SJSA1 (cell line): ENCODE results near the gene ZNF138. TPM values are rescaled to one million over a fixed set of nuclear protein-coding genes. Genes with fewer than 3 reads are reported as not detected.
"Not testable (repeated sequence)": the region's sequence is repeated elsewhere in the genome, so short reads cannot be mapped to it uniquely, and the experiment has no call there.

Experiments used
- DNase-seq, 2 experiments: peaks; one replicate each; pipeline ENCODE4 v3.0.0-alpha.2; 2015 to 2020; ENCODE audit warnings: low spot score in 2 of 2, low read depth in 1 of 2
- H3K27ac ChIP-seq: fragments of 250-450 bp; sonication (Bioruptor Pico); 2 replicates; pipeline ENCODE4 v1.5.1; 2020; ENCODE audit warnings: mild to moderate bottlenecking, moderate library complexity
- H3K27me3 ChIP-seq: fragments of 250-450 bp; sonication (Bioruptor Pico); replicated peaks from 2 replicates; pipeline ENCODE4 v1.5.1; 2020; ENCODE audit warnings: mild to moderate bottlenecking, moderate library complexity
- H3K36me3 ChIP-seq: fragments of 250-450 bp; sonication (Bioruptor Pico); 2 replicates; pipeline ENCODE4 v1.5.1; 2020; ENCODE audit warnings: mild to moderate bottlenecking
- H3K4me1 ChIP-seq: fragments of 250-450 bp; sonication (Bioruptor Pico); replicated peaks from 2 replicates; pipeline ENCODE4 v1.6.1; 2021; ENCODE audit warnings: mild to moderate bottlenecking
- H3K4me3 ChIP-seq: fragments of 250-450 bp; sonication (Bioruptor Pico); 2 replicates; pipeline ENCODE4 v1.5.1; 2020; ENCODE audit warnings: mild to moderate bottlenecking
- H3K9me3 ChIP-seq: fragments of 250-450 bp; sonication (Bioruptor Pico); replicated peaks from 2 replicates; pipeline ENCODE4 v1.5.1; 2020; ENCODE audit warnings: mild to moderate bottlenecking
- total RNA-seq: library from RNA; depleted of rRNA; stranded (reverse); fragments of >200 nt; shearing (Covaris generic); gene quantifications from 2 replicates; pipeline ENCODE4 v1.2.3, GENCODE V29; 2014; rRNA removed

The ZNF138 gene
- total RNA-seq: 6.9 and 9.1 TPM in 2 replicates

DNA sequence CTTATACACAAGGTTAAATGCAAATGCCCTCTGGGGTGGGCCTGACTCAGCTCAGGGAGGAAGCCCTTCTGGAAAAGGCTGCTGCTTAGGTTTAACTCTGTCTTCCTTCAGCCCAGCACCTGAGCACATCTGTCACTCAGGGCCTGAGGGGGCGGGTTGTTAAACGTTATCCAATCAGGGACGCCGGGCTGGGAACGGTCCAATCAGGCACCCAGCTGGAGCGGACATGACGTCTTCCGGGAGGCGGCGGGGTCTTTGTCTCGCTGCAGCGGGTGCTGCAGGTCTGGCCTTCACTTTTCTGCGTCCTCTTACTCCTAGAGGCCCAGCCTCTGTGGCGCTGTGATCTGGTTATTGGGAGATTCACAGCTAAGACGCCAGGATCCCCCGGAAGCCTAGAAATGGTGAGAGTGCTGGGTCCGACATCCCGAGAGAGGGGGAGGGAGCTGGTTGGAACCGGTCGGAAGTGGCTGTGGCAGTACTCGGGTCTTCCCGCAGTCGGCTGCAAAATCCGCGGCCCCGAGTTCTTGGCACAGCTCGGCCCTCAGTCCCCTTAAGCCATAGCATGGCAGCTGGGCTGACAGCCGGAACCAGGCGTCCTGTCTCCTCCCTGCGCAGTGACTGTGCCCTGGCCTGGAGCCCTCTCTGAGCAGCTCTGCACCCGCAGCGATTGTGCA is at the start of gene ZNF138:
ZNF138 (plus strand) TSS at position 258 of the 674 bp plus-strand sequence; CDS start at position 399, 141 bp downstream.
- no peaks in the 10 kb centered on the region for H3K27me3 ChIP-seq
- peaks cover 6% of the 10 kb centered on the region for H3K36me3 ChIP-seq
- peak; percentile 90 to 93 for DNase-seq
- 0 out of 2 replicates have a peak, but pooled peaks cover 4% of the 10 kb centered on the region for H3K4me1 ChIP-seq
- H3K27ac ChIP-seq: peak within 1 kb of the TSS; percentile 62
- peak within 1 kb of the TSS; percentile 76 for H3K4me3 ChIP-seq
- H3K9me3 ChIP-seq: no peaks in the 10 kb centered on the region

DNA sequence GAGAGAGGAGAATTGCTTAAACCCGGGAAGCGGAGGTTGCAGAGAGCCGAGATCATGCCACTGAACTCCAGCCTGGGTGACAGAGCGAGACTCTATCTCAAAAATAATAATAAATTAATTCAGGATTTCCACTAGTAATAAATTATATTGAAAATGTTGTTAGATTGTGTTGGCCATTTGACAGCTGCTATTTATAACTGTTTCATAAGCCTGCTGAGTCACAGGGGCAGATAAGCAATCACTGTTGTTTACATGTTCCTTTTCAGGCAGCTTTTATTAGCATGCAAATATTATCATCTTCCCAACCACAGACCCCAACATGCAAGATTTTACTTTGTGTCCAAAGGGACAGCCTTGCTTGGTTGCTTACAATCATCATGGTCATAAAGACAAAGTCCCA is 49.5 kb upstream of the ZNF138 start:
- no peak overlapping the region for H3K27ac ChIP-seq
- H3K27me3 ChIP-seq: no peaks in the 10 kb centered on the region
- no peaks in the 10 kb centered on the region for H3K4me1 ChIP-seq
- H3K9me3 ChIP-seq: no peaks in the 10 kb centered on the region
- H3K36me3 ChIP-seq: no peaks in the 10 kb centered on the region
- no peak for DNase-seq
- H3K4me3 ChIP-seq: no peak overlapping the region

DNA sequence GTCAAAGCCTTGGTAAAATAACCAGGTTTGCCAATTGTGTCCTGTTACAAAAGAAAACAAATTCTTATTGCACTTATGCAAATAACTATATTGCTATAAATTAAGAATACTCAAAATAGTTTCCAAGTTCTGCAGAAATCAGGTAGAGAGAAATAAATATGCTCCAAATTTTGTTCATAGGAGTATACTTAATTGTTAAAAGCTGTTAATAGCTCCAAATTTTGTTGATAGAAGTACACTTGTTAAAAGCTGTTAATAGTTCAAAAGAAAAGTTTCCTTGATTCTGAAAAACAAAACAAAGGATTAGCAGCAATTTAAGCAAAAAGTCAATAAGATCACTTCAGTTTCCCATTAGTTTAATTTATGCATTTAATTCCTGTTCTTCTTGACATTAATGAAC is 46.4 kb upstream of the ZNF138 start:
- no peak for DNase-seq
- no peaks in the 10 kb centered on the region for H3K9me3 ChIP-seq
- H3K4me3 ChIP-seq: no peak overlapping the region
- no peak overlapping the region for H3K27ac ChIP-seq
- no peaks in the 10 kb centered on the region for H3K36me3 ChIP-seq
- H3K27me3 ChIP-seq: no peaks in the 10 kb centered on the region
- H3K4me1 ChIP-seq: no peaks in the 10 kb centered on the region

DNA sequence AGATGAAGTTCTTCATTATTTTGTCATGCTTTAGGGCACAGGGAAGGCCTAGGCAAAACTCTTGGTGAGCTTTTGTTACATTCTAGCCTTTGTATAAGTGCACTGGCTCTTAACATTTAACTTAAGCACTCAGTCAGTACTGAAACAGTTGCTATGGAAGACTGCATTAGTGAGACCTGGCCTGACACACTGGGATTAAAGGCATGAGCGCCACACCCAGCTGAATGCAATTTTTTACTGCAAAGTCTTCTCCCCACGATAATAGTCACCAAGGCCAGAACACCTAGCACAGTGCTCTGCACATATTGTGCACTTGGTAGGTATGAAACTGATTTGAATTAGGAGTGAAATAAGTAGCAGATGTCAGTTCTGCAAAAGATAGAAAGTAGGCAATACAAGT is 41.2 kb upstream of the ZNF138 start:
- Histone ChIP-seq H3K4me1 (no peaks in the 10 kb centered on the region), H3K27ac (no peak overlapping the region), H3K27me3 (no peaks in the 10 kb centered on the region), H3K9me3 (no peaks in the 10 kb centered on the region; the same call in 1 of the 2 replicates), H3K36me3 (no peaks in the 10 kb centered on the region), H3K4me3 (no peak overlapping the region)
- no peak for DNase-seq

DNA sequence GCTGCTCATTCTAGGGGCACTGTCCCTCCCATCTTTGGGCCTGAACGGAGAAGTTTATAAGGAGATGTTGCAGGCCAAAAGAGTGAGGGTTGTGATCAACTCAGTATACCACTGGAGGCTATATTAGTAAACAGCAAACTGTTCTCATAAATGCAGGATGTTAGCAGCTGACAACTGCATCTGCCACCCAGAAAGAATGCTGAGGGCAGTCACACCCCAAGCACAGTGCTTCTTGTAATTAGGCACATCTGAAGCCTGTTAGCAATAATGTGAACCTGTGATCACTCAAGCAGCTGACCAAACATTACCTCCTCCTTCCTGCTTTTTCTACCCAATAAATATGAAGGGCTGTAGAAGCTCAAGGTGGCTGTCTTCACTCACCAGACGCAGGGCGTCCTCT is 38.4 kb upstream of the ZNF138 start:
- H3K9me3 ChIP-seq: no peaks in the 10 kb centered on the region; the same call in 1 of the 2 replicates
- H3K4me1 ChIP-seq: no peaks in the 10 kb centered on the region
- no peaks in the 10 kb centered on the region for H3K27me3 ChIP-seq
- H3K36me3 ChIP-seq: no peaks in the 10 kb centered on the region
- H3K4me3 ChIP-seq: no peak overlapping the region
- DNase-seq: no peak
- H3K27ac ChIP-seq: no peak overlapping the region

DNA sequence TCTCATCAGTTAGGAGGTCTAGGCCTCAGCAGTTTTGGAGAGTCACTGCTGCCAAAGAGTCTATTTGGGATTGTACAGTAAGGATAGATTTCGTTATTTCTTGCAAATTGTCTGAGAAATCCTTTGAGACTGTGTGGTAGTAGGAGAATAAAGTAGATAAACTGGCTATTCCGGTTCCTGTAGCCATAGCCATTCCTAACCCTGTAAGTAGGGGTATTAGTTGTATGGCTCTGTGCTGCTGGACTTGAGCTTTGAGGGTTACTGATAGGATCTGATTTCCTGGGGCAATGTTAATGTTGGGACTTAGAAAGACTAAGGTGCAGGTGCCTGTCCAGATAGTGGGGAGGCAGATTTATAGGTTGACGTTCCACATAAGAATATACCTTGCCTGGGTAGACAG is 36.1 kb upstream of the ZNF138 start:
- H3K9me3 ChIP-seq: no peaks in the 10 kb centered on the region; the same call in 1 of the 2 replicates
- no peak overlapping the region for H3K4me3 ChIP-seq
- DNase-seq: no peak
- H3K27me3 ChIP-seq: no peaks in the 10 kb centered on the region
- no peaks in the 10 kb centered on the region for H3K36me3 ChIP-seq
- no peaks in the 10 kb centered on the region for H3K4me1 ChIP-seq
- no peak overlapping the region for H3K27ac ChIP-seq

DNA sequence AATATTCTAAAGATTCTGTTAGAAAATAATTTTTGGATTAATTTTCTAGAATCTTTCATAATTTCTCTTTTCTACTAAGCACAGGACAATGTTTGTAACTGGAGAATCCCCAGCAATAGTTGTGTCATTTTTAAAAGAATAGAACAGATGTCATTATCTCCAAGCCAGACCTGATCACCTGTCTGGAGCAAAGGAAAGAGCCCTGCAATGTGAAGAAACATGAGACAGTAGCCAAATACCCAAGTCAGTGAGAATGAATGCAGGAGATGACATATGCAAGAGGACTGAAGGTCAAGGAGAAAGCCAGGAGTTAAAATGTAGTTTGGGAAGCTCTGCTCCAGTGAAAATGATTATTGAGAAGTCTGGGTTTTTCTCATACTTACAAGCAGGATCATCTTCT is 25.4 kb upstream of the ZNF138 start:
- H3K4me3 ChIP-seq: no peak overlapping the region

DNA sequence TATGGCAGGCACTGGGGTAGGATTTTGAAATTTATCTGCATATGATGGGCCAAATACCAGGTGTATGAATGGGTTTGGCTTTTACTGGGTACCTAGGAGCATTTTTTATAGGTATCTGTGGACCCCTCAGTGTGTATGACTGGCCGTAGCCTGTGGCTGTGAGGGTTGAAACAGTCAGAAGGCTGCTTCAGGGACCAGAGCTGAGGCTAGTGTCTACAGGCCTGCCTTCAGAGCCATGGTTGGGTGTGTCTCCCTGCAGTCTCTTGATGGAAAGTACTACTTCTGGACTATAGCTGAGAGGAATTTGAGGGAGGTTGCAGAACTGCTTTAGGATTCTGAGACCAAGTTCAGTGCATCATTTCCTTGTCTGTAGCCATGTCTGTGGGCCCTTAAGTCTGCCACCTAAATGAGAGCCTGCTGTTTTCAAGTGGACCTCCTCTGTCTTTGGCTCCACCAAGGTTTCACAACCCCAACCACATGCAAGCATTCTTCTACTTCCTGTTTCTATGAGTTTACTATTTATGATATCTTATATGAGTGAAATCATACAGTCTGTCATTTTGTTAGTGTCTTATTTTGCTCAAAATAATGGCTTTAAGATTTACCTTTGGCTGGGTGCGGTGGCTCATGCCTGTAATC is 19.9 kb upstream of the ZNF138 start:
- Histone ChIP-seq H3K9me3 (no peaks in the 10 kb centered on the region), H3K4me3 (no peak overlapping the region), H3K27ac (no peak overlapping the region), H3K36me3 (no peaks in the 10 kb centered on the region), H3K4me1 (no peaks in the 10 kb centered on the region), H3K27me3 (no peaks in the 10 kb centered on the region)
- DNase-seq: no peak

More for the DNA sequence above, 25.4 kb upstream of the ZNF138 start:
- Histone ChIP-seq H3K9me3 (no peaks in the 10 kb centered on the region), H3K4me1 (no peaks in the 10 kb centered on the region), H3K36me3 (no peaks in the 10 kb centered on the region), H3K27me3 (no peaks in the 10 kb centered on the region), H3K27ac (no peak overlapping the region)
- DNase-seq: no peak

DNA sequence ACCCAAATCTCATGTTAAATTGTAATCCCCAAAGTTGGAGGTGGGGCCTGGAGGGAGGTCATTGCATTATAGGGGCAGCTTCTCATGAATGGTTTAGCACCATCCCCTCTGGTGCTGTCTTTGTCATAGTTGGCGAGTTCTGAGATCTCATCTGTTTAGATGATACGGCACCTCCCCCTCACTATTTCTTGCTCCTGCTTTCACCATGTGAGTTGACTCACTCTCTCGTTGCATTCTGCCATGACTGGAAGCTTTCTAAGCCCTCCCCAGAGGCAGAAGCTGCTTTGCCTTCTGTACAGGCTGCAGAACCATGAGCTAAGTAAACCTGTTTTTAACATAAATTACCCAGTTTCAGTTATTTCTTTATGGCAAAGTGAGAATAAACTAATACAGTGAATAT is 18.9 kb upstream of the ZNF138 start:
- no peak for DNase-seq
- H3K27ac ChIP-seq: no peak overlapping the region
- no peaks in the 10 kb centered on the region for H3K4me1 ChIP-seq
- no peaks in the 10 kb centered on the region for H3K27me3 ChIP-seq
- no peaks in the 10 kb centered on the region for H3K36me3 ChIP-seq
- H3K4me3 ChIP-seq: no peak overlapping the region
- H3K9me3 ChIP-seq: no peaks in the 10 kb centered on the region; the same call in 1 of the 2 replicates

DNA sequence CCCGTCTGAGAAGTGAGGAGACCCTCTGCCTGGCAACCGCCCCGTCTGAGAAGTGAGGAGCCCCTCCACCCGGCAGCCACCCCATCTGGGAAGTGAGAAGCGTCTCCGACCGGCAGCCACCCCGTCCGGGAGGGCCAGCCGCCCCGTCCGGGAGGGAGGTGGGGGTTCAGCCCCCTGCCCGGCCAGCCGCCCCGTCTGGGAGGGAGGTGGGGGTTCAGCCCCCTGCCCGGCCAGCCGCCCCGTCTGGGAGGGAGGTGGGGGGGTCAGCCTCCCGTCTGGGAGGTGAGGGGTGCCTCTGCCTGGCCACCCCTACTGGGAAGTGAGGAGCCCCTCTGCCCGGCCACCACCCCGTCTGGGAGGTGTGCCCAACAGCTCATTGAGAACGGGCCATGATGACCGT is 9.4 kb upstream of the ZNF138 start:
- H3K9me3 ChIP-seq, DNase-seq, H3K27me3 ChIP-seq, H3K36me3 ChIP-seq, H3K27ac ChIP-seq, H3K4me1 ChIP-seq, H3K4me3 ChIP-seq: not testable (repeated sequence)

DNA sequence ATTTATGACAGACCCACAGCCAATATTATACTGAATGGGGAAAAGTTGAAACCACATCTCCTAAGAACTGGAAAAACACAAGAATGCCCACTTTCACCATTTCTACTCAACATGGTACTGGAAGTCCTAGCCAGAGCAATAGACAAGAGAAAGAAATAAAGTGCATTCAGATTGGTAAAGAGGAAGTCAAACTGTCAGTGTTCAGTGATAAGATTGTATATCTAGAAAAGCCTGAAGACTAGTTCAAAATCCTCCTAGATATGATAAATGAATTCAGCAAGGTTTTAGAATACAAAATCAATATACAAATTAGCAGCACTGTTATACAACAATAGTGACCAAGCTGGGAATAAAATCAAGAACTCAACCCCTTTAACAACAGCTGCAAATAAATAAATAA is 6.9 kb upstream of the ZNF138 start:
- no peak for DNase-seq
- H3K4me3 ChIP-seq: no peak overlapping the region
- H3K27ac ChIP-seq: no peak overlapping the region
- H3K9me3 ChIP-seq: no peaks in the 10 kb centered on the region
- H3K4me1 ChIP-seq: no peaks in the 10 kb centered on the region
- no peaks in the 10 kb centered on the region for H3K36me3 ChIP-seq
- H3K27me3 ChIP-seq: no peaks in the 10 kb centered on the region

DNA sequence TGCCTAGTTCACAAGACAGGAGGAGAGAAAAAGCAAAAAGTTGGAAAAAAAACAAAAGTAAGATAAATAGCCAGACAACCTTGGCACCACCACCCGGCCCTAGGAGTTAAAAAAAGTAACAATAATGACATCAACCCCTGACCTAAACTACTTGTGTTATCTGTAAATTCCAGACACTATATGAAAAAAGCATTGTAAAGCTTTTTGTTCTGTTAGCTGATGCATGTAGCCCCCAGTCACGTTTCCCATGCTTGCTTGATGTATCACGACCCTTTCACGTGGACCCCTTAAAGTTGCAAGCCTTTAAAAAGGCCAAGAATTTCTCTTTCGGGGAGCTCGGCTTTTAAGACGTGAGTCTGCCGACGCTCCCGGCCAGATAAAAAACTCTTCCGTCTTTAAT is 5.0 kb upstream of the ZNF138 start:
- H3K4me1 ChIP-seq, H3K27me3 ChIP-seq, DNase-seq, H3K9me3 ChIP-seq, H3K27ac ChIP-seq, H3K36me3 ChIP-seq, H3K4me3 ChIP-seq: not testable (repeated sequence)

DNA sequence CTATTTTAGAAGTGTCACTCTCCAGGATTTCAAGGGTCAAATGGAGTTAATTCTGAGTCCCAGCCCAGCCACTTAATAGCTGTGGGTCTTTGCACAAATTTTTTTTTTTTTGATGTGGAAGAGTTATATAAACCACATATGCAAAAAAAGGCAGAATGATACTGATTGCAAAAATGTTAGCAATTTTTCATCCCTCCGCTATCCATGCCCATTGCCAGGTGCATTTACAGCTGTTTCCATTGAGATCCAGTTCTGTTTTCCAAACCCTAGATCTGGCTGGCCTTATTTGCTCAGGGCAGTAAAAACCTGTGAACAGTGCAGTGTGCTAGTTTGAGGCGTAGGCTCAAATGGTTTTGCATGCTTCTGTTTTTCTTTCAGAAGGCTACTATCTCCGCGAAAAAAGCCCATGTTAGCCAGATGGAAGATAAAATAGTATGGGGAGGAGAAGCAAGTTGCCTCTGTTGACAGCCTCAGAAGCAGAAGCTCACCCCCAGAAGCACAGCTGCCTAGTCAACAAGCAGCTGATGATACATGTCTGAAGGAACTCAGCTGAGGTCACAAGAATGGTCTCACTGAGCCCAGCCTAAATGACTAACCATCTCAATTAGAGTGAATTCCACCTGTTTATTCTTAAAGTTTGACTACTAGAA is 997 bp upstream of the ZNF138 start:
- H3K27me3 ChIP-seq: no peaks in the 10 kb centered on the region
- H3K9me3 ChIP-seq: no peaks in the 10 kb centered on the region
- H3K4me3 ChIP-seq: no peak overlapping the region
- no peak for DNase-seq
- peaks cover 4% of the 10 kb centered on the region; the same call in 1 of the 2 replicates for H3K36me3 ChIP-seq
- H3K27ac ChIP-seq: no peak overlapping the region
- H3K4me1 ChIP-seq: 0 out of 2 replicates have a peak, but pooled peaks cover 4% of the 10 kb centered on the region

DNA sequence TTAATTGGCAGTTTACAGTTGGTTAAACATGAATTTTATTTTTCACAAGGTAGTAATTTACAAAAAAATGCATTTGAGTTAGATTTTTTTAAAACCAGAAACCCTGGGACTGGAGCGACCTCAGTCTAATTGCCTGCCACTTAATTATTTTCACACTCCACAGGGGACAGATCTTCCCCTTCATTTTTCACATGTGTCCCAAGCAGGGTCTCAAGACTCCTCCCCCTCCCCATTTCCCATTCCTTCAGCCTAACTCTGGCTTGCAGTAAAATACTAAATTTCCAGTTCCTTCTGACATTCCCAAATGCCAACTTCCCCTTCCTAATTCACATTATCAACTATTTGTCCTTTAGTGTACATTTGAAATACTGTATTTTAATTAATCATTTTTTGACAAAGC is 948 bp downstream of the ZNF138 start:
- no peak for DNase-seq
- Histone ChIP-seq H3K4me3 (peak overlapping the region; percentile 76), H3K9me3 (no peaks in the 10 kb centered on the region), H3K4me1 (0 out of 2 replicates have a peak, but pooled peaks cover 4% of the 10 kb centered on the region), H3K27ac (peak overlapping the region; percentile 62; the same call in 1 of the 2 replicates), H3K27me3 (no peaks in the 10 kb centered on the region), H3K36me3 (peaks cover 14% of the 10 kb centered on the region)
